Bone marrow (tissue), 2 donors: ENCODE data around the gene EN2.

Experiments used
- DNase-seq, 2 donors: peaks; one replicate each; lab custom pipeline; 2025; lab: John Stamatoyannopoulos, UW

The EN2 gene

DNA sequence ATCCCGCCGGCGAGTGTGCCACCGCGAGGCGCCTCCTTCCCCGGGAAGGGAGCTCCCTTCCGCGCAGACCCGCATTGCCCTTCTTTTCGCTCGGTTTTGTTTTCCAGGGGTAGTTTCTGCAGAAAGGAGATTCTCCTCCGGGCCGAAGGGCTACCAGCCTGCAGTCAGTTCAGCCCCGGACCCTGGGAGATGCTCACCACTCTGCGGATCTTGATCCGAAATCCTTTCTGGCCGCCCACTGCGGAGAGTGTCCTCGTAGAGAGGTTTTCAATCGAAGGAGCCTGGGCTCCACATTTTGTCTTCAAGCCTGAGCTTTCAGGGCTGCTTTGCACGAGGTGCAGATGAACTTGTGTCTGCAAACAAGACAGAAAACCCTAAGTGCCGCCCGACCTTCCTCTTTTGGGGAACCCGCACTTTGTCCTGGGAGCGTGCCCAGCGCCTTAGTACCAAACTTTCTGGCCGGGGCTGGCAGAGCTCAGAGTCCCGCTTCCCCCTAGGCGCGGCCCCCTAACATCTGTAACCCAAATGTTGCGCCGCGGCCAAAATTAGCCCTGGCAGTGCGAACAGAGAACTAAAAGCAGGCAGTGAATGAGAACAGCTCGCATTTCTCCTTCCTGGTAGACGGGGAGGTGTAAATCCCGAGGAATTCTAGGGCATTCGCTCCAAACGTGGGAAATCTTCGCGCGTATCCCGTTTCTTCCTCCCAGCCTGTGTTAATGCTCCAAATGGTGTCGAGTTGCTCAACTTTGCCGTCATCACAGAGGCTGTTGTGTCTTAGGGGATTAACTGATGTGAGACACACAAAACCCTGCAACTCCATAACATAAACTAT is 6.7 kb upstream of the EN2 start:
- DNase-seq: no peak

DNA sequence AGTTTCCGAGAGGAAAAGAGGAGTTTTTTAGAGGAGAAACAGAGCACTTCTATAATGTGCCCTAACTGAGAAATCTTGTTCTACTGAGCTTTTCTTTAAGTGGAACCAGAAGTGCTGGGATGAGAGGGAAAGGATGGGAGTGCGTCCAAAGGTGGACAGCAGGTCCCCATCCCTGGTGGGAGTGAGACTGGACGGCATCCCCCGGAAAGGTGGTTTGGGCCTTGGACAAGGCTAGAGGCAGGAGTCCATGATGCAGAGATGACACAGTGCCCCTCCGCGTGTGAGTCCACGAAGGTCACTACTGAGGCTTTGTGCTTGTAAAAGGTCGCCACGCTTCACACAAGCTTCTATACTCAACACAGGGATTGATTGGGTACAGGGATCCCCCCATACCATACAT is 6.1 kb upstream of the EN2 start:
- DNase-seq: no peak

DNA sequence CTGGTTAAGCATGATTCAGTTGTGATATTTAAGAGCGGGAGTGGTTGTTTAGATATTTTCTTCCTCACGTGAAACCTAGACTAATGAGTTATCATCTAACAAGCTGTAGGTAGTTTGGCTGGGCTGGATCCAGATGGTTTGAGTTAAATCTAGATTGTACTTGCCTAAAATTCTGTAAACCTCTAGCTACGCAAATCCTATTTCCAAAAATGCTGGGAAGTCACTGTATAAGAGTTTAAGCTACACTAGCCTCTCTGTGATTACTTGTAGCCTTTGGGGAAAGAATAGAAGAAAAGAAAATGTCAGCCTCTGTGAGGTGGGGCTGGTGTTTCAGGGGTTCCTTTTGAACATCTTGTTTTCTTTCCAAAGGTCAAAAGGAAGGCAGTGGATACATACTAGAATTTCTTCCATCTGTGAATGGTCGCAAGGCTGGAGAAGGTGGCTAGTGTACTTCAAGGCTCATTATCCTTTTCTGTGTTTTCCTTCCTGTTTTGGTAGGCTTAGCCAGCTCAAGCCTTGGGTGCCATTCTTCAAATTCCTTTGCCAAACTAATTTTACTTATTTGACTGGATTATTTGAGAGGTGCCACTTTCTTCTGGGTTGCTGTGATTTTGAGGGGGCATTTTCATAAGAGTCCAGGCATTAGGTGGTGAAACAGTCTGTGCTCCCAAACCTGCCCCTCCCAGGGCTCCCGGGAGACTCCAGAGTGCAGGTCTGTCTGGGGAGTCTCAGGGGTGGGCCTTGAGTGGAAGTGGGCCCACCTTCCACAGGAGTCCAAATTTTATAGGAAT is 5.2 kb upstream of the EN2 start:
- no peak for DNase-seq

DNA sequence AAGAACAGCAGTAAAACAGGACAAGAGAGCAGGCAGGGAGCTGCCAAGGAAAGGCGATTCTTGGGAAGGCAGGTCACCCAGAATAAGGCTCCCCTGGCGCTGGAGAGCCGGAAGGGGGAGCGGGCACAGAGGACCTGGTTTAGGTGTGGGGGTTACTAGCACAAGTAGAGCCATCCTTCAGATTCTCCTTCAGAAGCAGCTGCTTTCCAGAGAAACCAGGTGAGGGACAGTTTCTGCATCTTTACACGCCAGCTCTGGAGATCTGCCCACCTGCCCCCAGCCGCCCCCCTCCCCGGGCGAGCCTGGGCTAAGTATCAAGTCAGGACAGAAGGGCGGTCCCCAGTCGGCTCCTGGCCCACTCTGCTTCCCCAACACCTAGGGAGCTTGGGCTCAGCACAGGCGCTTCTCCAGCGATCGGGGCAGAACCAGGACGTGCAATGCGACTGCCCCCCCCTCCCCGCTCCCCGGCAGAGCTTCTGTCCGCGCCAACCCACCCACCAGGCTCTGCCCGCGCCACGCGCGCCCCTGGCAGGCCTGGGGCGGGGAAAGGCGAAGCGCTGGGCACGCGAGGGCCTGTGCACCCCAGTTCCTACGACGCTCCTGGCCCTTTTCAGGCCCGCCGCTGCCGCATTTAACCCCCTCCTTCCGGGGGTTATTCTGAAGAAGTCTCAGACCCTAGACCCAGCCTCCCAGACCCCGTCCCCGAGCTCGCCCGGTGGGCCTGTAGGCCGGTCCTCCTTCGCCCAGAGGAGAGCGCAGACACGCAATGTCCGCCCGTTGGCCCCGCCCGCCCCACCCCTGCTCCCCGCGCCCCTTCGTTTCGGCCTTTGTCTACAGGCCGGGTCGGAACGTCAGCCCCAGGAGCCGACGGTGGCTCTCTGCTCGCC is 4.4 kb upstream of the EN2 start:
- no peak for DNase-seq

DNA sequence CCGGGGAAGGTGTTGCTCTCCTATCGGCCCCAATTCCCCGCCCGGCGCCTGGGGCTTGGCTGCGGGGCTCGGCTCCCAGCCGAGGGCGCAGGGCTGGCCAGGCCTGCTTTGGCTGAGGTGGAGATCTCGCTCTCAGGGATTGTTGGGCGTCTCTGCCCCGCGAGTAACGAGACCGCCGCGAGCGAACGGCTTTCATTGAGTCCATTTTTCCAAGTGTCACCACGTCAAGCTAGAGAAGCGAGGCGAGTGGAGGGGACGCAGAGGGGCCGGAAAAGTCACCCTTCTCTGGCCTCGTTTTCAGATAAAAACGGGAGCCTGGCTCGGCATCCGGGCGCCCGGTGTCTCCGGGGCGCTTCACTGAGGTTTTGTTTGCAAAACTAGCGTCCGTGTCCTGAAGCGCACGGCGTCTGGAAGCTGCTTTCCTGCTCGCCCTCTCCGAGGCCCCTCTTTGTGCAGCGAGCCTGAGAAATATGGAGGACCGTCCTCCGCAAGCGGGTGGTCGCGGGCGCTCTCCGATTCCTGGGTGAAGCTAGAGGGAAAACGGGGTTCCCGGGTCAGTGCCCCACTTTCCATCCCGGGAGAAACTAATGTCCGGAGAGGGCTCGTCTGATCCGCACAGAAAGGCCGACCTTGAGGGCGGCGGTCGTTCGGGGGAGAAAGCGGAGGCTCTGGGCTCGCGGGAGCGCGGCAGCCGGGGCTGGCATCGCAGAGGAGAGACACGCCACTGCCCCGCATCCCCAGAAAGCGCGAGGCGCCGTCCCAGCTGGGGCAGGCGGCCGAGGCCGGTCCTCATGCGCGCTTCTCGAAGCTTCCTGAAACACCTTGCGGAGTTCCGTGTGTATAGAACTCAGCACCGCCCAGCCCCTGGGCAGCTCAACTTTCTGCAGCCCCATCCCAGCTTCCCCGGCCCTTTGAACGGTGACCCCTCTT is 3.5 kb upstream of the EN2 start:
- DNase-seq: no peak

DNA sequence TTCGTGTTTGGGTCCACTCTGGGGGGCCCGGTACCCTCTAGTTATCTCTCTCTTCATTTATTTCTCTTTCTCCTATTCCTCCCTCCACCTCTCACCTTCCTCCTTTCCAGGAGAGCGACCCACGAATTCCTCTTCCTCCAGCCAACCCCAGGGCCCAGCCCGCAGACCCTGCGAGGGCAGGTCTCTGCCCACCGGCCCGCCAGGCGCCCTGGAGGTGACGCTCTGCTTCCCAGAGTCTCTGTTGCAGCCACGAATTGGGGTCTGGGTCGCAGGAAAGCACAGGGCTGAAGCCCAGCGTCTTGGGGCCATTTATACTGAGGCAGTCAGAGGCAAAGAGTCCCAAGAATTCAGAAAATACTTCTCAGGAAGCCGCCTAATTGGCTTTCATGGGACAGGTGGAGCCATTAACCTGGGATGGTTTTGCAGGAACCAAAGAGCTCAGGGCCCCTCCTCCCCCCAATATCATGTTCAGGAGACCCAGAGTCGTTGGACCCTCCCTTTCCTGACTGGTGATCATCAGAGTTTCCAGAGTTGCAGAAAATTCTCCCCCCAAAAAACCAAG is 2.7 kb upstream of the EN2 start:
- no peak for DNase-seq

DNA sequence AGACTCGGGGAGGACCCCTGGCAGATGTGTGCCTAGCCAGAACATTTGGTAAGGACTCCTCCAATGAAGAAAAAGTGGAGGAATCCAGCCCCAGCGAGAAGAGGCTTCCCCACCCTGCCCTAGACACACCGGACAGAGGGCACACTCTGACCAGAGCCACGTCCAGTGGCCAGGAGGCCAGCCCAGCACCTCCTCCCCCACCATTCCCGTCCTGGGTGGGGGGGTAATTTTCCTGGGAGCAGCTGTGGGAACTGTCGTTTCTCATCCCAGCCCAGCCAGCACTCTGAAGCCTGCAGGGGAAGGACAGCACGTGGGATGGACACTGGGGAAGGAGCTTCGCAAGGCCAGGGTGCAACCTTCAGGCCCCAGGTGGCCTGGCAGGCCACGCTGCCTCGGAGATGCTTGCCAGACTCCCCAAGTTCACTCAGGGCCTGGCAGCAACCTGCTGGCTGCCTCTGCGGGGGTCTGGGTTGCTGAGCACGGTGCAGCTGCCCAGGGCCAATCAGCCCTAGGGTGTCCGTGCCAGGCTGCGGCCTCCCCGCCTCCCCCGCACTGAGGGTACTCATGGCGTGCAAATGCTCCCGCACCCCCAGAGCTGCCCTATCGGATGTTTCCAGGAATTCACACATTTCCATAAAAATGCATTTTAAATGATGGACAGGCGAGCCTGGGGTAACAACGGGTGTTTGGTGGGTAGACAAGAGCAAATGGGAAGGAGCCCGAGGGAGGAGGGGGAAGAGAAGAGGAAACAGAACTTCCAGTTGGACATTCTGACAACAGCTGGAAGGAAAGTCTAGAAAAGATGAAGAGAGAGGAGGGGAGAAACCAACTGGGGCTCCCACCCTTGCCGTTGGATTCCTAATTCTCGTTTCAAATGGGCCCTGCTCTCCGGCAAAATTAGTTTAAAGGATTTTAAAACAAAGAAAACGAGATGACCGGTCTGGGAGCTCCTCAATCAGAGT is 1.9 kb upstream of the EN2 start:
- no peak for DNase-seq

DNA sequence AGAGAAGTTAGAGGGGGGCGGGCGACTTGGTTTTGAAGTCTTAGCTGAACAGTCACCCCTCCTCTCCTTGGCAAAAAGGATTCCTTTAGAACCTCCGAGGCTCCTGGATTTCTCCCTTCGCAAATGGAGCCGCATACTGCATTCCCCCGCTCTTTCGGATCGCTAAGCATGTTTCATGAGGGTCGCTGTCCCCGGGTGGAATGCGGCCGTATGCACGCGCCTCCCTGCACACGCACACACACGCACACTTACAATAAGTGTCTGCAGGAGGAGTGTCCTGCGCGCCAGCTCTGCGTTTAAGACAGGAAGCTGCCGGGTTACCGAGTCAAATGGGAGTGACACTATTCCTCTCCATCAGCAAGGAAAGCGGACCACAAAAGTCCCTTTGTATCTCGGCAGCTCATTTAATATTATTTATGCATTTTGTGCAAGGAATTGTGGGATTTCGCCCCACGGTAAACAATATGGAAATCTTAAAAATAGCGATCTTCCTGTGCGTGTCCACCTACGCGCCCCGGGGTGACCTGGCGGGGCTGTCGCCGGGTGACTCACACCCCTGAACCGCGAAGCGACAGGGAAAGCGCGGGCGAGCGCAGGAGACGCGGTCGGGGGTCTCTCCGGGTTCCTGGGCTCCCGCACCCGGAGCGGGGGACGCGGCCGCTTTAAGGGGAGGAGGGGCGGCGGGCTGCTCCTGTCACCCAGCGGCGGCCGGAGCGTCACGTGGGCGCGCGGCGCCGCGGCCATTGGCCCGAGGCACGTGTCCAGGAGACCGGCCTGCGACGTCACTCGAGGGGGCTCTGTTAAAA is 988 bp upstream of the EN2 start:
- DNase-seq: no peak

DNA sequence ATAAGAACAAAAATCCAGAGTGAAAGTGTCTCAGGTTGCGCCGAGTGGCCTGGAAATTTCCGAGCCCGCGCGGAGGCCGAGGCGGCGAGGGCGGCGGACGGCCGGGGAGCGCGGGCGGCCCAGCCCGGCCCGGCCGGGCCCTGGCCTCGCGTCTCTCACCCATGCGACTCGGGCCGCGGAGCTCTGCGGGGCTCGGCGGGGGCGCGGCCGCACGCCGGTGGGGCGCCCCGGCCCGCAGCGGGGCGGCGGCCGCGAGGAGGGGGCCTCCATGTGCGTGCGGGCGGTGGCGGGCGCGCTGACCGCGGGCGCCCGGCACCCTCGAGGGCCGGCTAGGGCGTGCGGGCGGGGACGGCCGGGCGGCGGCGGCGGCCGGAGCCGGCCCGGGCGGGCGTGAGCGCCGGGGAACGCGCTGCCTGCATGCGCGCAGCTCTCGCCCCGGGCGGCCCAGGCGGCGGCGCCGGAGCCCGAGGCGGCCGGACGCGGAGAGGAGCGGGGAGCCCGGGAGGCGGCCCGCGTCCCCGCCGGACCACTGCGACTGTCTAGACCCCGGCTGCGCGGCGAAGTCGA is 302 bp upstream of the EN2 start:
- no peak for DNase-seq

DNA sequence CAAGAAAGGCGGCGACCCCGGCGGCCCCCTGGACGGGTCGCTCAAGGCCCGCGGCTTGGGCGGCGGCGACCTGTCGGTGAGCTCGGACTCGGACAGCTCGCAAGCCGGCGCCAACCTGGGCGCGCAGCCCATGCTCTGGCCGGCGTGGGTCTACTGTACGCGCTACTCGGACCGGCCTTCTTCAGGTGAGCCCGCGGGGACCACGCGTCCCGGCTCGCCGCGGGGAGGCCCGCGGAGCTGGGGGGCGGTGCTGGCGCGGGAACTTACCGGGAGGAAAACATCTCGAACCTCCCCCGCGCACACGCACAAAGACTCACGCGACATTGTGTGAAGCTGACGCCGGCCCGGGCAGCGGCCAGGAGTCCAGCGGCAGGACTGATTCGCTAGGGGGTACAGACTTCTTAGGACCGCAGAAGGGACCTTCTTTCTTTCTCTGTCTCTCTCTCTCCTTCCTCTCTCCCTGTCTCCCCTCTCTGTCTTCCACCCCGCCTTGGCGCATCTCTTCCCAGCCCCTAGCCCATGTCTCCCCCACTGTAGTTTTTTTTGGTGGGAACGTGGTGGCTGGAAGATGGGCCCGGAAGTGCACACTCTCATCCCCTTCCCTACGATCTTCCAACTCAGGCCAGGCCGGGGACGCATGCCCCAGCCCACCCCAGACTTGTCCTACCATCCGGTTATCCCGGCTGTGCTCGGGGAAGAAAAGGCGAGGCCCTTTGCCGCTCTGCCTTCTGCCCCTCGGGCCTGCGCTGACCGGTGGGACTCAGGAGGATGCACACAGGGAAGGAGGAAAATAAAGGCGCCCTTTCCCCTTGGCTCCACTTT is 1.2 kb downstream of the EN2 start:
- DNase-seq: no peak

DNA sequence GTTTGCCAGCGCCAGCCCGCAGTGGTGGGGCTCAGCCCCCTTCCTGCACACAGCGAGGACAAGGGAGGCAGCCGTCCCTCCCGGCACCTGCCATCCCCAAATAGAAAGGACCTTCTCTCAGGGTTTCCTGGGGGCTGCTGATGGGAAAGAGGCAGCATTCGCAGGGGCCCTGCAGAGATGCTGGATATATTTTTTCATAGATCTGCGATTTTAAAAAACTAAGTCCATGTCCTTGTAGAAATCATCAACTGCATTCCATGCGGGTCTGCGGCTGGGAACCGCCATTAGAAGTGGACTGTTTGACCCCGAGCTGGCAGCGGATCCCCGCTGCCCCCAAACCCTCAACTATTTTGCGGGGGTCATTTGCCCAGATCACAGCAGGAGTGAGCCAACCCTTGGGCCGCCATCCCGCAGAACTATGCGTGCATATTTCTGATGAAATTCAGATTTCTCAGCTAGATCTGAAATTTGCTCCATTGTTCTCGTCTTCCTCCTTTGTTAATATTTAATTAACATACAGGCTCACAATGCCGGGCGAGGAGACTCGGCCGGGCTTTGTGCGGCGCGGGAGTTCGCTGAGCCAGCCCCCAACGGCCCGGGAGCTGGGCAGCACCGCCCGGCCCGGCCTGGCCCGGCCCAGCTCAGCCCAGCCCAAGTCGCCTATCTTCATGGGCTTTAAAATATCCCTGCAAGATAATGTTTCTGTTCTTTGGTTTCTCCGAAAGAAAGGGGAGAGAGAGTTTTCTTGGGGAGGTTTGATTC is 2.0 kb downstream of the EN2 start:
- no peak for DNase-seq

DNA sequence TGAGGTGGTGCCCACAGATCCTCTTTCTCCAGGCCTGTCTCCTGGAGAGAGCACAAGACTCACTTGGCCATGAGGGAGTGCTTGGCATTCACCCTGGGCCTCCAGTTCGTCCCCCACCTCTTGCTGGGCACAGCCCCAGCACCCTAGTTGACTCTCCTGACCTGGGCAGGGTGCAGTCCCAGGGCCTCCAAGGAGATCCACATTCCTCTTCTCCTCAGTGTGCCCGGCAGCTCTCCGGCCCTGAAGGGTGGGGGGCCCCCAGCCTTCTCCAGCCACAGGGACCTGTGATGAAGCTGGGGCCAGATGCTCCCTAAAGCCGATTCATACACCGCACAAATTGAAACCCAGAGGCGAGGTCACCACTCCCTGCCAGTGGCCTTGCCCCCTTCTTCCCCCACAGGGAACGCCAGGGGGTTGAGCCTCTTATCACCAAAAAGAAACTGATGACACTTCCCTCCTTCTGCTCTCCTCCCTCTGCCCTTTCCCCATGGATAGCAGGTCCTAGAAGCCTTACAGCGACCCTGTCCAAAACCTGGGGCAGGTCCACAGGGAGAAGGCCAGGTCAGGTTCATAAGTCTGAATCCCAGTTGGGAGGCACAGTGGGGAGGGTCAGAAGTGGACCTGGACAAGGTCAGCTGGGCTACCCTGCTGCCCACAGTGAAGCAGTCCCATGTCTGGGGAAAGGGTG is 3.1 kb downstream of the EN2 start:
- DNase-seq: no peak

DNA sequence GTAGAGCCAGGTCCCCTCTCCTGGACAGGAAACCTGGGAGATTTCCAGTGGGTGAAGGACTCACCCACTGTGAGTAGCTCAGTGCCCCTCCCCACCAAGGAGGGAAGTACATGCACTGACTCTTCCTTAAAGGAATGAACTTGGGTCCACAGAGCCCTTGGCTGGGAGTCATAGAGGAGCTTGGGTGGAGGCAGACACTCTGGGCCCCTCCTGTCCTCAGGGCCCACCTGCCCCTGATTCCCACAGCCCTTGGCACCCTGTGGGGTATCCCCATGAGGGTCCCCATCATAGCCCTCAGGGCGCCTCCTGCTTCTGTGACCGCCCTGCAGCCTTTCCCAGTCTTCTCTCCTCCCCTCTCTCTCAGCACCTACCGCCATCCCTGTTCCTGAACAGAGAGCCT is 3.7 kb downstream of the EN2 start:
- DNase-seq: no peak

DNA sequence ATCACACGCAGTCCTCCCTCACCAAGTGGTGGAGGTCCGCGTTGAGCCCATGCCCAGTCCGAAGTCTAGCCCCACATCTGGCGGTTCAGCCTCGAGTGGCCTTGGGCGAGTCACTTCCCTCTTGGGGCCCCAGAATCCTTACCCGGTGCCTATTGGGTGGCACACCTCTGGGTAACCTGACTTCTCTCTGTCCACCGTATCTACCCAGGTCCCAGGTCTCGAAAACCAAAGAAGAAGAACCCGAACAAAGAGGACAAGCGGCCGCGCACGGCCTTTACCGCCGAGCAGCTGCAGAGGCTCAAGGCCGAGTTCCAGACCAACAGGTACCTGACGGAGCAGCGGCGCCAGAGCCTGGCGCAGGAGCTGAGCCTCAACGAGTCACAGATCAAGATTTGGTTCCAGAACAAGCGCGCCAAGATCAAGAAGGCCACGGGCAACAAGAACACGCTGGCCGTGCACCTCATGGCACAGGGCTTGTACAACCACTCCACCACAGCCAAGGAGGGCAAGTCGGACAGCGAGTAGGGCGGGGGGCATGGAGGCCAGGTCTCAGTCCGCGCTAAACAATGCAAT is 4.3 kb downstream of the EN2 start:
- no peak for DNase-seq

DNA sequence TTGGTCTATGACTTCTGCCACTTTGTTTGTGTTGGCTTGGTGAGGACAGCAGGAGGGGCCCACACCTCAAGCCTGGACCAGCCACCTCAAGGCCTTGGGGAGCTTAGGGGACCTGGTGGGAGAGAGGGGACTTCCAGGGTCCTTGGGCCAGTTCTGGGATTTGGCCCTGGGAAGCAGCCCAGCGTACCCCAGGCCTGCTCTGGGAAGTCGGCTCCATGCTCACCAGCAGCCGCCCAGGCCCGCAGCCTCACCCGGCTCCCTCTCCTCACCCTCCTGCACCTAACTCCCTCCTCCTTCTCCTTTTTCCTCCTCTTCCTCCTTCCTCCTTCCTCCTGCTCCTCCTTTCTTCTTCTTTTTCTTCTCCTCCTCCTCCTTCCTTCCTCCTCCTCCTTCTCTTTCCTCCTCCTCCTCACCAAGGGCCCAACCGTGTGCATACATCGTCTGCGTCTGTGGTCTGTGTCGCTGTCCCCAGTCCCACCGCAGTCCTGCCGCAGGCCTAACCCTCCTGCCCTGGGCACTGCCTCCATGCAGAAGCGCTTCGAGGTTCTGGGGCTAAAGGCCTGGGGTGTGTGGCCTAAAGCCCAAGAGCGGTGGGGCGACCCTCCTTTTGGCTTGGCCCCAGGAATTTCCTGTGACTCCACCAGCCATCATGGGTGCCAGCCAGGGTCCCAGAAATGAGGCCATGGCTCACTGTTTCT is 5.3 kb downstream of the EN2 start:
- no peak for DNase-seq
